Hepatocyte (in vitro differentiated cells): Measurements from ENCODE around the gene KIAA0586.

Experiments used
- CTCF ChIP-seq: fragments of 200-600 bp; sonication (generic); IDR thresholded peaks from 2 replicates; pipeline ENCODE4 v1.5.1; 2016; ENCODE audit warnings: antibody characterized with exemption, mild to moderate bottlenecking; ENCODE audit not compliant: poor library complexity
- EZH2phosphoT487 ChIP-seq: fragments of 200-600 bp; sonication (generic); IDR thresholded peaks from one replicate; pipeline ENCODE4 v1.6.1; 2018; ENCODE audit warnings: antibody characterized with exemption, mild to moderate bottlenecking, low read depth, moderate library complexity; ENCODE audit not compliant: unreplicated experiment, severe bottlenecking

- TF ChIP-seq CTCF (no peak), EZH2phosphoT487 (no peak)
These were observed 105.9 kb downstream of the KIAA0586 start for GRCh38 chr14:58533446-58533845.
